Measurements from ENCODE around the gene TNFRSF25. TPM values are rescaled to one million over a fixed set of nuclear protein-coding genes. Genes with fewer than 3 reads are reported as not detected.

Gene TNFRSF25
- total and polyA plus RNA-seq, 9 of the 15 experiments (the other 6 are each of a cell fraction or from before 2014, with no cell fraction given) = 0.24 to 0.49 TPM; not detected in 7

DNA sequence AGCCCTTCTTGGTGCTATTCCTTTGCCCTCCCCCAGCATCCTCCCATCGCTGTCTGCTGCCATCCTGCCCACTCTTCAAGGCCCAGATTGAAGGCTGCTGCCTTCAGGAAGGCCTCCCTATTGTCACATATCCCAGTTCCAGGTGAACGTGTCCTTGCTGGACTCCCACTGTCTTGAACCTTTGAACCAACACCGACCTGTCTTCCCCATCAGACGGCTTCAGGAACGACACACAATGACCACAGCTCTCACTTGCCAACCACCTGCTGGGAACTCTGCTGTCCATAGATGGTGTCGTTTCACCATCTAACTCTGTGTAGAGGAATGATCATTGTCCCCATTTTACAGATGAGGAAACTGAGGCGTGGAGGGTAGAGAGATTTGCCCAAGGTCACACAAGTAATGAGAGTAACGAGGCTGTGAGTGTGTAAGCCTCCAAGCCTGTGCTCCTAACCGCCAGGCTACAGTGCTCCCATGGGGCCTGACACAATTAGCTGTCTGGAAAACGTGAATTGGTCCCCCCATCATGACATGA is 35.4 kb upstream of the TNFRSF25 start (continued):
- TF ChIP-seq ZNF24 (IDR thresholded peaks at IDR 0.05) (0 out of 2 replicates have a peak, but pooled peaks have one; percentile 25), HDAC2 (IDR thresholded peaks at IDR 0.05) (peak; percentile 92), CBX5 (IDR thresholded peaks at IDR 0.05; ENCODE audit: borderline replicate concordance, low read depth) (no peak), GABPB1 (CRISPR knock-in tag; IDR thresholded peaks at IDR 0.05) (no peak), ZNF583 (CRISPR knock-in tag; IDR thresholded peaks at IDR 0.05) (no peak), ZNF395 (CRISPR knock-in tag; IDR thresholded peaks at IDR 0.05) (no peak), CBX3 (IDR thresholded peaks at IDR 0.05; ENCODE audit: borderline replicate concordance in 1 of 2, low read length in 2 of 2) (peak in 1 of 2 experiments; percentile 50; a peak in 1 of 3 replicates), ZNF436 (CRISPR knock-in tag; IDR thresholded peaks at IDR 0.05) (no peak), ZNF184 (CRISPR knock-in tag; IDR thresholded peaks at IDR 0.05) (no peak), CHD4 (IDR thresholded peaks at IDR 0.05; ENCODE audit: insufficient read depth, insufficient replicate concordance, low read depth, low read length, poor library complexity, severe bottlenecking) (peak; percentile 68), RCOR1 (IDR thresholded peaks at IDR 0.05; ENCODE audit: borderline replicate concordance in 1 of 2, low read depth in 2 of 2, low read length in 2 of 2) (peak in 1 of 2 experiments; percentile 84; a peak in 2 of 4 replicates), BCOR (IDR thresholded peaks at IDR 0.05) (peak; percentile 99), ESRRA (IDR thresholded peaks at IDR 0.05; ENCODE audit: borderline replicate concordance, low read depth) (peak; percentile 96)
